GM23338 (cell line): ENCODE measurements around the gene SH3BGR.

Experiments used
- TF ChIP-seq, protein P1 (sequence below), 2 experiments: fragments of 200-600 bp in 1 of 2; sonication (generic) in 1 of 2; conservative IDR thresholded peaks; 2 replicates each; pipeline versions ENCODE4 v1.5.1 to v1.6.1; 2016 to 2017; ENCODE audit warnings: antibody characterized with exemption in 2 of 2, low read depth in 2 of 2, mild to moderate bottlenecking in 2 of 2, moderate library complexity in 1 of 2
- TF ChIP-seq, protein P2 (sequence below): IDR thresholded peaks from 2 replicates; pipeline ENCODE4 v1.6.1; 2016; ENCODE audit warnings: antibody characterized with exemption

DNA sequence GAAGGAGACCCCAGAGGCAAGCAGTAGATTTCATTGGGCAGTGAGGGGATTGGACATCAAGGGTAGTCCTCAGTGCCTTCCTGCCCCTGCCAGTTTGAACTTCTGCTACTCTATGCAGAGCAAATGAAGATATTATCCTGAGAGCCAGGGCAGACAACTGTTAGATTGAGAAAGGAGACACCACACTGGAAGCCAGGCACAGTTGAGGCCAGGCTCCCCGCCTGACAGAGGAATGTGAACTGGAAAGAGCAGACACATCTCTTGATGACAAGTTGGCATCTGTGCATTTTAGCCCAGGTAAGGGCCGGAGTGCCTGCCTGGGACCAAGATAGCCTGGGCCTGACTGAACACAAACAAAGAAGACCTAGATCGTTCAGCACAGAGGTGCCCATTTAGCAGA is 16.0 kb downstream of the SH3BGR start:
- TF ChIP-seq, protein P1, sequence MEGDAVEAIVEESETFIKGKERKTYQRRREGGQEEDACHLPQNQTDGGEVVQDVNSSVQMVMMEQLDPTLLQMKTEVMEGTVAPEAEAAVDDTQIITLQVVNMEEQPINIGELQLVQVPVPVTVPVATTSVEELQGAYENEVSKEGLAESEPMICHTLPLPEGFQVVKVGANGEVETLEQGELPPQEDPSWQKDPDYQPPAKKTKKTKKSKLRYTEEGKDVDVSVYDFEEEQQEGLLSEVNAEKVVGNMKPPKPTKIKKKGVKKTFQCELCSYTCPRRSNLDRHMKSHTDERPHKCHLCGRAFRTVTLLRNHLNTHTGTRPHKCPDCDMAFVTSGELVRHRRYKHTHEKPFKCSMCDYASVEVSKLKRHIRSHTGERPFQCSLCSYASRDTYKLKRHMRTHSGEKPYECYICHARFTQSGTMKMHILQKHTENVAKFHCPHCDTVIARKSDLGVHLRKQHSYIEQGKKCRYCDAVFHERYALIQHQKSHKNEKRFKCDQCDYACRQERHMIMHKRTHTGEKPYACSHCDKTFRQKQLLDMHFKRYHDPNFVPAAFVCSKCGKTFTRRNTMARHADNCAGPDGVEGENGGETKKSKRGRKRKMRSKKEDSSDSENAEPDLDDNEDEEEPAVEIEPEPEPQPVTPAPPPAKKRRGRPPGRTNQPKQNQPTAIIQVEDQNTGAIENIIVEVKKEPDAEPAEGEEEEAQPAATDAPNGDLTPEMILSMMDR (conservative IDR thresholded peaks at IDR 0.05; ENCODE audit: low read depth in 2 of 2), result no peak
- TF ChIP-seq, protein P2, sequence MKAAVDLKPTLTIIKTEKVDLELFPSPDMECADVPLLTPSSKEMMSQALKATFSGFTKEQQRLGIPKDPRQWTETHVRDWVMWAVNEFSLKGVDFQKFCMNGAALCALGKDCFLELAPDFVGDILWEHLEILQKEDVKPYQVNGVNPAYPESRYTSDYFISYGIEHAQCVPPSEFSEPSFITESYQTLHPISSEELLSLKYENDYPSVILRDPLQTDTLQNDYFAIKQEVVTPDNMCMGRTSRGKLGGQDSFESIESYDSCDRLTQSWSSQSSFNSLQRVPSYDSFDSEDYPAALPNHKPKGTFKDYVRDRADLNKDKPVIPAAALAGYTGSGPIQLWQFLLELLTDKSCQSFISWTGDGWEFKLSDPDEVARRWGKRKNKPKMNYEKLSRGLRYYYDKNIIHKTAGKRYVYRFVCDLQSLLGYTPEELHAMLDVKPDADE, result no peak
